H1 (cell line): ENCODE measurements around the gene SLC8A3. TPM values are rescaled to one million over a fixed set of nuclear protein-coding genes. Genes with fewer than 3 reads are reported as not detected.

Experiments
- CTCF ChIA-PET: fragments of 300-600 bp; sonication (Branson Sonifier 250); formaldehyde crosslinking; loops from one replicate; lab custom pipeline; 2021; ENCODE audit not compliant: partially characterized antibody; lab: Charles Lee
- POLR2A ChIA-PET: fragments of 300-600 bp; sonication (Branson Sonifier 250); formaldehyde crosslinking; loops from one replicate; lab custom pipeline; 2021; ENCODE audit warnings: inconsistent platforms; ENCODE audit not compliant: partially characterized antibody; lab: Charles Lee
- DNase-seq, 2 experiments: peaks; one replicate each; pipeline versions ENCODE4 v3.0.0 to v3.0.0-alpha.2; 2010 to 2022; ENCODE audit warnings: low spot score in 2 of 2, low read depth in 1 of 2, mixed read lengths in 1 of 2
- FAIRE-seq: peaks from 2 replicates; lab custom pipeline; 2011; peaks lifted over from hg19 to GRCh38; lab: Jason Lieb, UNC
- H2AFZ ChIP-seq: 2 replicates; pipeline ENCODE4 v1.8.1; 2012; ENCODE audit warnings: low read length, inconsistent platforms
- H2AK5ac ChIP-seq: 2 replicates; pipeline ENCODE4 v1.6.1; 2013; ENCODE audit warnings: low read depth, low read length
- H2BK120ac ChIP-seq: replicated peaks from 2 replicates; pipeline ENCODE3; 2013; ENCODE audit warnings: low read depth, low read length, inconsistent platforms
- H2BK12ac ChIP-seq: 2 replicates; pipeline ENCODE4 v1.6.1; 2013; ENCODE audit warnings: low read depth, low read length
- H2BK15ac ChIP-seq: 2 replicates; pipeline ENCODE4 v1.6.1; 2013; ENCODE audit warnings: low read length
- H2BK20ac ChIP-seq: 2 replicates; pipeline ENCODE4 v1.6.1; 2013; ENCODE audit warnings: low read length
- H2BK5ac ChIP-seq: 2 replicates; pipeline ENCODE4 v1.6.1; 2013; ENCODE audit warnings: low read depth, low read length
- H3K14ac ChIP-seq: 2 replicates; pipeline ENCODE4 v1.6.1; 2013; ENCODE audit warnings: inconsistent platforms; ENCODE audit not compliant: insufficient read length
- H3K18ac ChIP-seq: 2 replicates; pipeline ENCODE4 v1.6.1; 2013; ENCODE audit warnings: low read length; ENCODE audit errors: extremely low read depth
- H3K23ac ChIP-seq: 2 replicates; pipeline ENCODE4 v1.6.1; 2013; ENCODE audit warnings: inconsistent platforms; ENCODE audit not compliant: insufficient read length
- H3K23me2 ChIP-seq: 2 replicates; pipeline ENCODE4 v1.6.1; 2013; ENCODE audit warnings: low read depth, low read length
- H3K27ac ChIP-seq: 2 replicates; pipeline ENCODE4 v1.6.1; 2011; ENCODE audit warnings: low read depth, low read length, inconsistent platforms
- H3K27me3 ChIP-seq, 4 experiments: replicated peaks in 1 of 4; 1 replicate in 1 of 4; 2 replicates in 3 of 4; pipeline versions ENCODE4 v1.6.1 to v1.8.1; 2011 to 2013; ENCODE audit warnings: low read length in 3 of 4, mild to moderate bottlenecking in 3 of 4, inconsistent platforms in 2 of 4, mixed read lengths in 2 of 4, moderate library complexity in 1 of 4; ENCODE audit not compliant: control insufficient read depth in 3 of 4, insufficient read depth in 3 of 4; ENCODE audit errors: extremely low read depth in 1 of 4
- H3K36me3 ChIP-seq, 4 experiments: 2 replicates each; pipeline versions ENCODE4 v1.6.1 to v1.8.1; 2011 to 2013; ENCODE audit warnings: mild to moderate bottlenecking in 4 of 4, low read length in 3 of 4, moderate library complexity in 2 of 4, control low read depth in 1 of 4, inconsistent platforms in 1 of 4; ENCODE audit not compliant: insufficient read depth in 4 of 4, control insufficient read depth in 2 of 4
- H3K4ac ChIP-seq: replicated peaks from 2 replicates; pipeline ENCODE3; 2013; ENCODE audit warnings: low read length, low read depth, mixed read lengths, inconsistent platforms; ENCODE audit not compliant: insufficient read length
- H3K4me1 ChIP-seq, 4 experiments: replicated peaks in 1 of 4; 1 replicate in 1 of 4; 2 replicates in 3 of 4; pipeline versions ENCODE4 v1.6.1 to v1.8.1; 2011 to 2013; ENCODE audit warnings: low read length in 3 of 4, inconsistent platforms in 2 of 4, mixed read lengths in 1 of 4; ENCODE audit not compliant: insufficient read depth in 4 of 4, control insufficient read depth in 3 of 4
- H3K4me2 ChIP-seq, 2 experiments: 2 replicates each; pipeline versions ENCODE4 v1.6.1 to v1.8.1; 2011 to 2013; ENCODE audit warnings: low read depth in 2 of 2, low read length in 2 of 2, control low read depth in 1 of 2, inconsistent platforms in 1 of 2, mild to moderate bottlenecking in 1 of 2; ENCODE audit not compliant: insufficient read depth in 1 of 2
- H3K4me3 ChIP-seq, 4 experiments: fragments of 200-600, 300-600 bp in 1 of 4; sonication (generic), shearing (Covaris generic), sonication (Bioruptor Twin) in 1 of 4; 2 replicates each; pipeline versions ENCODE4 v1.5.1 to v1.8.1; 2011 to 2016; ENCODE audit warnings: low read length in 4 of 4, low read depth in 3 of 4, control low read depth in 2 of 4, inconsistent platforms in 2 of 4, mild to moderate bottlenecking in 2 of 4, mixed read lengths in 1 of 4, moderate library complexity in 1 of 4; ENCODE audit not compliant: insufficient read depth in 2 of 4; ENCODE audit errors: extremely low read depth in 1 of 4
- H3K56ac ChIP-seq: replicated peaks from 2 replicates; pipeline ENCODE3; 2013; ENCODE audit warnings: low read depth, mild to moderate bottlenecking, mixed read lengths, low read length, inconsistent platforms; ENCODE audit not compliant: insufficient read length
- H3K79me1 ChIP-seq: 2 replicates; pipeline ENCODE4 v1.6.1; 2013; ENCODE audit warnings: low read depth, low read length, control low read depth
- H3K79me2 ChIP-seq, 2 experiments: 2 replicates each; pipeline versions ENCODE4 v1.6.1 to v1.8.1; 2012 to 2013; ENCODE audit warnings: low read length in 2 of 2, mild to moderate bottlenecking in 2 of 2, inconsistent platforms in 1 of 2; ENCODE audit not compliant: insufficient read depth in 2 of 2, control insufficient read depth in 1 of 2
- H3K9ac ChIP-seq, 4 experiments: replicated peaks in 1 of 4; 1 replicate in 1 of 4; 2 replicates in 3 of 4; pipeline versions ENCODE4 v1.6.1 to v1.8.1; 2011 to 2013; ENCODE audit warnings: low read depth in 3 of 4, low read length in 3 of 4, control low read depth in 2 of 4, mild to moderate bottlenecking in 2 of 4, moderate library complexity in 2 of 4, inconsistent platforms in 1 of 4; ENCODE audit errors: extremely low read depth in 1 of 4
- H3K9me3 ChIP-seq, 2 experiments: 2 replicates each; pipeline versions ENCODE4 v1.6.1 to v1.8.1; 2012 to 2013; ENCODE audit warnings: mild to moderate bottlenecking in 2 of 2, moderate library complexity in 2 of 2, control low read depth in 1 of 2, inconsistent platforms in 1 of 2, low read depth in 1 of 2, low read length in 1 of 2, mixed read lengths in 1 of 2; ENCODE audit not compliant: insufficient read depth in 2 of 2
- H4K20me1 ChIP-seq, 2 experiments: replicated peaks in 1 of 2; 2 replicates each; pipeline versions ENCODE3 to v1.8.1; 2011 to 2013; ENCODE audit warnings: inconsistent platforms in 2 of 2, low read length in 2 of 2, mild to moderate bottlenecking in 1 of 2; ENCODE audit not compliant: insufficient read depth in 2 of 2, control insufficient read depth in 1 of 2
- H4K5ac ChIP-seq: 2 replicates; pipeline ENCODE4 v1.6.1; 2013; ENCODE audit warnings: low read length, low read depth, mixed read lengths, inconsistent platforms; ENCODE audit not compliant: insufficient read length
- H4K8ac ChIP-seq: 2 replicates; pipeline ENCODE4 v1.8.0; 2013; ENCODE audit warnings: mild to moderate bottlenecking, moderate library complexity, low read length, inconsistent platforms; ENCODE audit not compliant: insufficient read depth; ENCODE audit errors: extremely low read depth
- H4K91ac ChIP-seq: replicated peaks from 2 replicates; pipeline ENCODE3; 2013; ENCODE audit warnings: low read length, mixed read lengths, inconsistent platforms; ENCODE audit not compliant: insufficient read length
- BRCA1 ChIP-seq: IDR thresholded peaks from 2 replicates; pipeline ENCODE4 v1.6.1; 2012; ENCODE audit warnings: low read depth, low read length, improper control_type of control experiment
- CBX5 ChIP-seq: fragments of 300-800, 300-1000 bp; sonication (generic); IDR thresholded peaks from 2 replicates; pipeline ENCODE4 v1.7.1; 2016; ENCODE audit warnings: antibody characterized with exemption, low read length, low read depth
- CTBP2 ChIP-seq: IDR thresholded peaks from 2 replicates; pipeline ENCODE4 v1.7.0; 2011; ENCODE audit warnings: borderline replicate concordance, mild to moderate bottlenecking, moderate library complexity, mixed read lengths, low read length; ENCODE audit not compliant: insufficient read depth, insufficient read length
- FOSL1 ChIP-seq: IDR thresholded peaks from 2 replicates; pipeline ENCODE4 v1.6.1; 2011; ENCODE audit warnings: mild to moderate bottlenecking, low read depth, low read length, moderate library complexity; ENCODE audit not compliant: insufficient read depth
- KDM5A ChIP-seq: fragments of 200-600 bp; IDR thresholded peaks from 2 replicates; pipeline ENCODE4 v1.7.1; 2012; ENCODE audit warnings: mild to moderate bottlenecking, low read length, inconsistent platforms, mixed read lengths
- MAFK ChIP-seq: IDR thresholded peaks from 2 replicates; pipeline ENCODE4 v1.6.1; 2012; ENCODE audit warnings: low read depth, mild to moderate bottlenecking, improper control_type of control experiment, low read length
- NRF1 ChIP-seq: IDR thresholded peaks from 2 replicates; pipeline ENCODE4 v1.6.1; 2011; ENCODE audit warnings: mild to moderate bottlenecking, low read depth, low read length, improper control_type of control experiment
- SIX5 ChIP-seq: IDR thresholded peaks from 2 replicates; pipeline ENCODE4 v1.6.1; 2011; ENCODE audit warnings: mild to moderate bottlenecking, low read depth, low read length
- SUZ12 ChIP-seq: fragments of 200-600 bp; sonication (generic); IDR thresholded peaks from 2 replicates; pipeline ENCODE4 v1.6.1; 2012; ENCODE audit warnings: mild to moderate bottlenecking, inconsistent platforms, low read length, moderate library complexity, mixed read lengths
- TAF7 ChIP-seq: optimal IDR thresholded peaks from 2 replicates; pipeline ENCODE3; 2011; ENCODE audit warnings: low read depth, mild to moderate bottlenecking, inconsistent platforms, low read length, moderate library complexity, borderline replicate concordance
- TBP ChIP-seq: IDR thresholded peaks from 2 replicates; pipeline ENCODE4 v1.6.1; 2011; ENCODE audit warnings: low read depth, low read length, improper control_type of control experiment
- WGBS, 2 experiments: shearing (Covaris generic) in 1 of 2; methylation state at CpG; one replicate each; pipeline versions ENCODE4 v1.1.6 to v1.1.7; 2013 to 2015; ENCODE audit warnings: low lambda C conversion rate in 2 of 2, mixed read lengths in 2 of 2, inconsistent platforms in 1 of 2, low coverage in 1 of 2, missing lambda C conversion rate in 1 of 2; ENCODE audit not compliant: insufficient replicate concordance in 2 of 2, insufficient coverage in 1 of 2, insufficient read length in 1 of 2; ENCODE audit errors: extremely low coverage in 1 of 2, missing lambda C conversion rate in 1 of 2; 5-methylcytosine and 5-hydroxymethylcytosine counted together
- polyA plus RNA-seq, 7 experiments: library from polyadenylated mRNA; depleted of rRNA in 3 of 7; stranded (reverse) in 5 of 7; unstranded in 2 of 7; fragments of >200 nt in 5 of 7; fragments of 200-250 nt in 2 of 7; gene quantifications; 1 replicate in 5 of 7; 2 replicates in 1 of 7; 4 replicates in 1 of 7; pipeline versions ENCODE4 v1.2.1 to v1.2.3, GENCODE V29; 2011 to 2013; ENCODE audit warnings: missing spikeins in 2 of 7, mixed read lengths in 2 of 7
- total RNA-seq: library from RNA; stranded (reverse); fragmentation: NEBNext Ultra II Directional; extraction: Animal tissue kit (Norgen Biotek cat#: 25700); gene quantifications from 2 replicates; pipeline ENCODE4 v1.2.1, GENCODE V29; 2021
- TF ChIP-seq, protein P1 (sequence below), 3 experiments: IDR thresholded peaks; 1 replicate in 2 of 3; 2 replicates in 1 of 3; pipeline versions ENCODE4 v1.5.1 to v1.6.1; 2011; ENCODE audit warnings: low read length in 3 of 3, mild to moderate bottlenecking in 3 of 3, inconsistent platforms in 2 of 3, low read depth in 1 of 3, moderate library complexity in 1 of 3; ENCODE audit not compliant: insufficient read depth in 1 of 3; ENCODE audit errors: control extremely low read depth in 1 of 3

Gene SLC8A3
- total and polyA plus RNA-seq, 2 of the 8 experiments (the other 6 are each of a cell fraction or from before 2014, with no cell fraction given): 0.38 to 1.1 TPM

DNA sequence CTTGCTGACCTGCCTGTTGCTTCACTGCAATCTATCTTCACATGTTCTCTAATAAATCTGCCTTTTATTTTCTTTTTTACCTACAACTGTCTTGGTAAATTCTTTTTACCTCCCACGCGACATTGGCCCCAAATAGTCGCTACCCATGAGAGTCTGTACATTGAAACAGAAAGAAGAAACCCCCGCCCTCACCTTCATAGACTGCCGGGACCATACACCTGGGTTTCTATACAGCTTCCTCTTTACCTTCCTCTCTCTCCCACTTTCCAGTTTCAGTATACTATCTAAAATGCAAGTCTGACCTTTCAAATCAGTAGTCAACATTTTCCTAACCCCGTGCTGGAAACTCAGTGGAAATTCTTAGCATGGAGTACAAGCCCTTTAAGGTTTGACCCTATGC lies 4.8 kb downstream of the SLC8A3 start:
- no peaks in the 10 kb centered on the region for H3K79me1 ChIP-seq
- FAIRE-seq: no peak
- H3K56ac ChIP-seq: no peak overlapping the region
- no peak overlapping the region for H2BK120ac ChIP-seq
- ChIA-PET CTCF (interaction anchor here (0.7 to 1.5 kb wide), 5 partner anchors 9 to 139 kb away, joined by 3 to 6 read pairs (median 3); no protein-coding TSS in a partner anchor), POLR2A (interaction anchor here (1.0 kb wide), 1 partner anchor 71 kb away, joined by 3 read pairs; no protein-coding TSS in a partner anchor)
- H2AK5ac ChIP-seq: no peak overlapping the region
- no peak overlapping the region for H3K4me2 ChIP-seq
- H4K20me1 ChIP-seq: no peaks in the 10 kb centered on the region
- H2BK15ac ChIP-seq: no peak overlapping the region
- H3K27me3 ChIP-seq: peaks cover 14 to 28% (median 24%) of the 10 kb centered on the region in 4 experiments; a peak in 6 of 7 replicates
- H3K9ac ChIP-seq: no peak overlapping the region
- no peaks in the 10 kb centered on the region for H3K79me2 ChIP-seq
- no peak overlapping the region for H3K4me3 ChIP-seq
- 77% methylated on average over 6 of the region's 6 CpGs; no CpG with 5 or more reads in 1 of the 2 experiments for WGBS, 2 experiments
- peaks cover 18% of the 10 kb centered on the region for H3K23me2 ChIP-seq
- no peak overlapping the region for H3K4ac ChIP-seq
- no peak overlapping the region for H3K14ac ChIP-seq
- no peak for DNase-seq
- no peak overlapping the region for H4K8ac ChIP-seq
- no peak overlapping the region for H3K18ac ChIP-seq
- H3K23ac ChIP-seq: no peak overlapping the region
- H3K4me1 ChIP-seq: peaks cover 0 to 12% (median 4%) of the 10 kb centered on the region in 4 experiments; a peak in 6 of 7 replicates
- no peak overlapping the region for H2BK5ac ChIP-seq
- no peaks in the 10 kb centered on the region for H3K9me3 ChIP-seq
- no peaks in the 10 kb centered on the region for H3K36me3 ChIP-seq
- no peak overlapping the region for H4K5ac ChIP-seq
- no peak overlapping the region for H3K27ac ChIP-seq
- H4K91ac ChIP-seq: no peak overlapping the region
- no peak overlapping the region for H2BK12ac ChIP-seq
- no peak overlapping the region for H2BK20ac ChIP-seq
- H2AFZ ChIP-seq: peak overlapping the region; percentile 19; the same call in 1 of the 2 replicates
- TF ChIP-seq CBX5 (no peak), KDM5A (no peak), FOSL1 (no peak), NRF1 (no peak), TBP (no peak), BRCA1 (no peak), MAFK (no peak), SUZ12 (no peak), SIX5 (no peak), CTBP2 (no peak), TAF7 (no peak)
- TF ChIP-seq, protein P1, sequence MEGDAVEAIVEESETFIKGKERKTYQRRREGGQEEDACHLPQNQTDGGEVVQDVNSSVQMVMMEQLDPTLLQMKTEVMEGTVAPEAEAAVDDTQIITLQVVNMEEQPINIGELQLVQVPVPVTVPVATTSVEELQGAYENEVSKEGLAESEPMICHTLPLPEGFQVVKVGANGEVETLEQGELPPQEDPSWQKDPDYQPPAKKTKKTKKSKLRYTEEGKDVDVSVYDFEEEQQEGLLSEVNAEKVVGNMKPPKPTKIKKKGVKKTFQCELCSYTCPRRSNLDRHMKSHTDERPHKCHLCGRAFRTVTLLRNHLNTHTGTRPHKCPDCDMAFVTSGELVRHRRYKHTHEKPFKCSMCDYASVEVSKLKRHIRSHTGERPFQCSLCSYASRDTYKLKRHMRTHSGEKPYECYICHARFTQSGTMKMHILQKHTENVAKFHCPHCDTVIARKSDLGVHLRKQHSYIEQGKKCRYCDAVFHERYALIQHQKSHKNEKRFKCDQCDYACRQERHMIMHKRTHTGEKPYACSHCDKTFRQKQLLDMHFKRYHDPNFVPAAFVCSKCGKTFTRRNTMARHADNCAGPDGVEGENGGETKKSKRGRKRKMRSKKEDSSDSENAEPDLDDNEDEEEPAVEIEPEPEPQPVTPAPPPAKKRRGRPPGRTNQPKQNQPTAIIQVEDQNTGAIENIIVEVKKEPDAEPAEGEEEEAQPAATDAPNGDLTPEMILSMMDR (IDR thresholded peaks at IDR 0.05; ENCODE audit: control extremely low read depth in 1 of 3, insufficient read depth in 1 of 3, low read depth in 1 of 3, low read length in 3 of 3): no peak
